GM21526 (cell line): ENCODE results near the gene HIGD2A.
A peak's percentile ranks its signal among the peaks of the same experiment; 100 is the strongest.

Experiments used
- ATAC-seq: cut with Tn5 transposase; IDR thresholded peaks from one replicate; pipeline ENCODE4 v1.9.1; 2021; ENCODE audit warnings: moderate library complexity; ENCODE audit not compliant: unreplicated experiment, low FRiP score

Gene HIGD2A

GRCh38 chr5:176368726-176369125 lies 19.8 kb upstream of the HIGD2A start:
- ATAC-seq, result no peak

GRCh38 chr5:176369934-176370711 lies 18.4 kb upstream of the HIGD2A start:
- no peak for ATAC-seq

GRCh38 chr5:176371621-176372539 lies 16.7 kb upstream of the HIGD2A start:
- no peak for ATAC-seq

DNA sequence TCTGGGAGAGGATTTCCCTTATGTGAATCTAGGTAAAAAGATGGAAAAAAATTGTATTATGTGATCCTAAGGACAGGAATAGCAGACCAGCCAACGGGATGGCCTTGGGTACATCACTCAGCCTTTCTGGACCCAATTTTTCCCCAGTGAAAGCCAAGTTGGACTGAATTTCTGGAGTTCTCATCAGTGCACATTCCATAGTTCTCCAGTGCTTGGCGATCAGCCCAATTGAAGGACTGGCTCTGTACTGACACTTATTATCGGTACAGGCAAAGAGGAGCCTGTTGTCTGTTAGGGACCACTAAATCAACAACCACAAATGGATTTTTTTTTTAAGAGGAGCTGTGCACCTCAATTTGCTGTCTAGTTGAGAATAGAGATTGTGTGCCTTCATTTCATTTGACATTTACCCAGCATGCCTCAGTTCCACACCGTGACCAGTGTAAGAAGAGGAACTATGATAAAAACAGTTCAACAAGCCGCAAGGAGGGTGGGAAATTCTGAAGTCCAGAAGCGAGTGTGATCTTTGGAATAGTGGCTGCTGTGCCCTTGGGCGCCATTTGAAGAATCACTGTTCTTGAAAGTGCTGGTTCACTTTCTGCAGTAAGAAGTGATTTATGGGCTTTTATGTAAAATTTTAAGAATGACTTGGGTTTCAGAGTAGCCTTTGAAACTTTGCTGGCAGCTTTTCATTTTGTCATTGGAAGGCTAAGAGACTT lies 15.3 kb upstream of the HIGD2A start:
- no peak for ATAC-seq

DNA sequence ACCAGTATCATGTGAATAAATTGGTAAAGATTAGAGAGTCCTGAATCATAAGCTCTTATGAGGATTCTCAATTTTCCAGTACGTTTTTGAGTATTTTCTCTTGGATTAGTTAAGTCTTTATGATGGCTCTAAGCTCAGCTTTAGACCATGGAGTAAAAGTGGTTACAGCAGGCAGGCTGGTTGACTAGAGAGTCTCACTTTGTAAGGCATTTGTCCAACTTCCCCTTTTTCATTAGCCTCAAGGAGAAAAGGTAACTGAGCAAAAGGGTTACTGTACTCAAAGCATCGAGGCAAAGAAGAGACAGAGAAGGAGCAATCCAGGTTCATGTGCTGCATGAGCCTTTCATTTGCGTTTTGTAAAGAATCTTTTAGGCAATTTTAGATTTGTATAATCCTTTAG lies 8.7 kb upstream of the HIGD2A start:
- peak; percentile 45 for ATAC-seq

DNA sequence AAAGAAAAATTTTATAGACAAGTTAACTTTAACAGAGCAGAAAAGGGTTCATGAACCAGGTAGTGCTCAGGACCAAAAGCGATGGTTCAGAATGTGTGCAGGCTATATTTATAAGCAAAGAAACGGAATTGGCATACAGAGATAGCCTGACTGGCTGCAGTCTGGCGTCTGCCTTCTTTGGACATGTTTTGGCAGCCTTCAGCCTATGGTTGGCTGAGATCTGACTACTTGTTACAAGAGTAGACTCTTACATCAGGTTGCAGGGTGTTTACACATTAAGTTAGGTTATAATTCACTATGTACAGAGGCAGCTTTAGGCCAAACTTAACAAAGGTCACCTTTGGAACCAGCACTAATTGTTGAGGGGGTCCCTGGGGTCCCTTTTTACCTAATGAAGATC lies 7.1 kb upstream of the HIGD2A start:
- no peak for ATAC-seq

DNA sequence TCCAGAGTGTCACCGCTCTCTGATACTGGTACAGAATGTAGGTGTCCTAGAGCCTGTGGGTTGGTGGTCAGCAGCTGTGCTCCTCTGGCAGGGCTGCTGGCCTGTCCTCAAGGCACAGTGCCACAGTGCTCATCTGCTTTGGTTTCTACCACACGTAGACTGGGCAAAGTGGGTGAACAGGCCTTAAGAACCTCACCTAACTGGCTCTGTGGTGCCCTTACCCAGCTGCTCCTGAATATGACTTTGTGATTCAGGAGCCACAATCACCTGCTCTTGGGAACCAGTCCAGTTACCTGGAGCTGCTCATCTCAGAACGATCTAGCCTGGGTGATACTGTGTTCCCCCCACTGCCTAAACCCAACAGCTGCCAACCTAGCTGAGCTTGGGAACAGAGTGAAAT lies 6.6 kb upstream of the HIGD2A start:
- ATAC-seq, result no peak

DNA sequence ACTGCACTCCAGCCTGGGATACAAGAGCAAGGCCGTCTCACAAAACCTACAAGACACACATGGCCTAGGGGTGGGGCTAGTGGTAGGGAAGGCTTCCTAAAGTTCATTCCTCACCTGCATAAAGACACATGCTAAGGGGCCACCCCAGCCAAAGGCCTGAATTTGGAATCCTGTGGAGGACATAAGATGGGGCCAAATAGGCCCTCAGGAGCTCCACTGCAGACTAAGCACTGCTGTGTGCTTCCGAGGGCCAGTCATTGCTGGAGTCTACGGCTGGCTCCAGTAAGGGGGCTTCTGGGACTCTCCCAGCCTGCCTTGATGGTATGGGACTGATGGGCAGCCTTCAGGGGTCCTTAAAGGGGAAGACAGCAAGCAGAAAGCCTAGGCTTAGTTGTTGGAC lies 5.8 kb upstream of the HIGD2A start:
- ATAC-seq, result no peak

- no peak for ATAC-seq
These were observed 5.2 kb upstream of the HIGD2A start for GRCh38 chr5:176383248-176383905.

GRCh38 chr5:176383961-176384360 lies 4.6 kb upstream of the HIGD2A start:
- ATAC-seq, result no peak

- ATAC-seq, result no peak
These were observed 4.1 kb upstream of the HIGD2A start for GRCh38 chr5:176384366-176384930.

DNA sequence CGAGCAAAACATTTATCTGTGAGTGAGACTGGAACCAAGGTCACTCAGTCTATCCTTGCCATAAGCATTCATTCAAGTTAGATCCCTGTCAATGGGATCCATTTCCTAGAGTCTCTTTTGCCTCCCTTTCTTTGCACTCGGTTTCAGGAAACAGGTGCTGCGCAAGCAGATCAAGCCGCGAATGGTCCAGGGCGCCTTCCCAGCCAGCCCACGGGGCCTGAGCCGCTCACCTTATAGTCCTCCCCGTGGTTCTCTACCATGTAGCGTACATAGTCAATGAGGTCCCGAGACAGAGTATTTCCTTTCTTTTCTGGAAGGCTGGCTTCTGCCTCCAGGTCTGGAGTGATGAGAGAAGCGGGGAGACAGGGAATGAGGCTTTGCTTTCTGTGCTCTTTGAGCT lies 3.6 kb upstream of the HIGD2A start:
- no peak for ATAC-seq

GRCh38 chr5:176386491-176386890 lies 2.1 kb upstream of the HIGD2A start:
- no peak for ATAC-seq

- no peak for ATAC-seq
These were observed 1.1 kb upstream of the HIGD2A start for GRCh38 chr5:176387384-176387925.

DNA sequence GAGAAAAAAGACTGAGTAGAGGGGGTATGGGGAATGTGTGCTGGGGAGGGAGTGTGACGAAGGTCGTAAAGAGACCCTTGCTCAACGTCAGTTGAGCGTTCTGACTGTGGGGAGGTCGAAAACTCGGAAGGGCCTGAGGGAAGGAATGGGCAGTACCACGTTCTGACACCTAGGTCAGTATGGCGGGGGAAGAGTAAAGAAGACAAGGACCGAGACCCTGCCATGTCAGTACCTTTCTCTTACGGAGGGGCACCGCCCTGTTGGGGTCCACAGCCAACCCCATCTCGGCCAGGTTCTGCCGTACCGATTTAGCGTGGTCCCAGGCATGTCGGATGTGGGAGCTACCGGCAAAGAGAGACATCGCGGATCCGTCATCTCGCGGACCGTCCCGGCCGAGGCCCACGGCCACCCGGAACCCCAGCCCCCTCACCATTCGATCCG lies 528 bp upstream of the HIGD2A start:
- ATAC-seq, result peak; percentile 1

GRCh38 chr5:176389135-176390123 lies 878 bp downstream of the HIGD2A start:
- ATAC-seq, result peak; percentile 35

- ATAC-seq, result no peak
These were observed 2.9 kb downstream of the HIGD2A start for GRCh38 chr5:176391479-176391878.

- no peak for ATAC-seq
These were observed 3.4 kb downstream of the HIGD2A start for GRCh38 chr5:176391999-176392398.

GRCh38 chr5:176392526-176392925 lies 4.0 kb downstream of the HIGD2A start:
- ATAC-seq, result no peak
